Measurements from ENCODE around the gene PSMB4.
"Not testable (repeated sequence)": the region's sequence is repeated elsewhere in the genome, so short reads cannot be mapped to it uniquely, and the experiment has no call there.

Gene PSMB4

DNA sequence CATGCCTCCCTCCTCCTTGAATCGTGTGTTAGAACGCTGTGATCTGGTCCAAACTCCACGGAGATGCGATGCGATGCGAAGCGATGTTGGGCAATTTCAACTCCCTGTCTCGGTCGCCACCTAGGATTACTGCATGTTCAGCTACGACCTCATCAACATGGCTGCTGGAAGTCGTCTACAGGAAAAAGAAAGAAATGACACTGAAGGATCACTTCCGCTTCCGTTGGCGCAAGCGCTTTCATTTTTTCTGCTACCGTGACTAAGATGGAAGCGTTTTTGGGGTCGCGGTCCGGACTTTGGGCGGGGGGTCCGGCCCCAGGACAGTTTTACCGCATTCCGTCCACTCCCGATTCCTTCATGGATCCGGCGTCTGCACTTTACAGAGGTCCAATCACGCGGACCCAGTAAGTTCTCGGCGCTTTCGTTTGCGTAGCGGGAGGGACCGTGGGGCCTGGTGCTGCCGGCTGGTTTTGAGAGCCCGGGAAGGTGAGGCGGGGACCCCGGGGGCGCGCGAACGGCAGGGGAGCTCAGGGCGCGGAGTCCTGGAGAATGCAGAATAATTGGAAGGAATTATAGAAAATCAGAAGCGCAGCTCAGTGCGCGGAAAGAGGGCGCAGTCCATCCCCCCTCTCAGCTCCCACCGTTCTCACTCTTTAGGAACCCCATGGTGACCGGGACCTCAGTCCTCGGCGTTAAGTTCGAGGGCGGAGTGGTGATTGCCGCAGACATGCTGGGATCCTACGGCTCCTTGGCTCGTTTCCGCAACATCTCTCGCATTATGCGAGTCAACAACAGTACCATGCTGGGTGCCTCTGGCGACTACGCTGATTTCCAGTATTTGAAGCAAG, at the start of gene PSMB4:
PSMB4 (plus strand) TSS at position 250 of the 848 bp plus-strand sequence; CDS start at position 265, 15 bp downstream.
- peak; percentile 79 to 81 for DNase-seq (ENCODE audit: low read depth in 2 of 2)

DNA sequence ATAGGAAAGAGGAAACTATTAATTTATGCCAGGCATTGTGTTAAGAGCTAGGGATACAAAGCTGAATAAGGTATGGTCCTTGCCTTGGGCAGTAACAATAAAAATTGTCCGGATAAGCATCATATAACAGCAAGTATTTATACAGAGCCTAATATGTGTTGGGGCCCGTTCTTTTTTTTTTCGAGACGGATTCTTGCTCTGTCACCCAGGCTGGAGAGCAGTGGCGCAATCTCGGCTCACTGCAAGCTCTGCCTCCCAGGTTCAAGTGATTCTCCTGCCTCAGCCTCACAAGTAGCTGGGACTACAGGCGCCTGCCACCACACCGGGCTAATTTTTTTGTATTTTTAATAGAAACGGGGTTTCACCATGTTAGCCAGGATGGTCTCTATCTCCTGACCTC, 49.0 kb upstream of the PSMB4 start:
- DNase-seq (ENCODE audit: low read depth in 2 of 2), result not testable (repeated sequence)

DNA sequence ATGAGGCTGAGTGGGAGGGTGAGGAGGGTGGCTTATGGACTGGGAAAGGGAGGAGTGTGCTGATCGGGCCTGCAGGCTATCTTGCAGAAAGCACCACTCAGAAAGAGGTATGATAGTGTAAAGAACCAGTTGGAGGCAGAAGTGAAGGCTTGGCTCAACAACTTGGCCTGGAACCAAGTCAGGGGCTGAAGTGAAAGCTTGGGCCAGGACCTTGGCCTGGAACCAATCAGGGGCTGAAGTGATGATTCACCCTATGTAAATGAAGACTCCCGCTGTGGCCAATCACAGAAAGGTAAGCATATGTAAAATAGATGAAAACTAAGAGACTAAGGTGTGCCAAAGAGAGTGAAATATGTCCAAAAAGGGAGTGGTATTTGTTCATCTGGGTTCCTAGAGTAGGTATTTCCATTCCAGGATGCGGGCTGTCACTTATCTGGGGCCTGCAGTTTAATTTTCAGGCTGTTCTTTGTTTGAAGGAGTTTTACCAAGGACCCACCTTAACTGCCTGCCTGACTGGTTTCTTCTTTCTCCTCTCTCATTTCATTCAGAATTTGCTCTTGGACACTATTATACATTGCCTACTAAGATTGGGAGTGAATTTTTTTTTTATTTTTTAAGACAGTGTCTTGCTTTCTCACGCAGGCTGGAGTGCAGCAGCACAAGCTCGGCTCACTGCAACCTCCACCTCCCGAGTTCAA, 47.2 kb upstream of the PSMB4 start:
- DNase-seq (ENCODE audit: low read depth in 2 of 2), result no peak

DNA sequence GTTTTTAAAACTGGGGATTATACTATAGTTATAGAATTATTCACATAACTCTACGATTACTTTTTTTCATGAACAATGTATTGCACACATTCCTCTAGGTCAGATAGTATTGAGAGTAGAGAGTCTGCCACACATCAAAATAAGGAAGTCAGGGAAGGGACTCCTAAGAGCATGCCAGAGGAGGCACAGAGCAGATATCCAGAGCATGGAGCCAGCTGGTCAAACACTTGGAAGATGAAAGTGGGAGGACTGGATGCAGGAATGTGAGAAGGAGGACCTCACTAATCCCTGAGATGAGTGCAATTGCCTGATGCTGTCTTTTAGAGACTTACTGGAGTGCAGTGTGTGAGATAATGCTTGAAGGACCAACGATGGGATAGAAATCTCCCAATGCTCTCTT, 42.7 kb upstream of the PSMB4 start:
- DNase-seq (ENCODE audit: low read depth in 2 of 2), result no peak

DNA sequence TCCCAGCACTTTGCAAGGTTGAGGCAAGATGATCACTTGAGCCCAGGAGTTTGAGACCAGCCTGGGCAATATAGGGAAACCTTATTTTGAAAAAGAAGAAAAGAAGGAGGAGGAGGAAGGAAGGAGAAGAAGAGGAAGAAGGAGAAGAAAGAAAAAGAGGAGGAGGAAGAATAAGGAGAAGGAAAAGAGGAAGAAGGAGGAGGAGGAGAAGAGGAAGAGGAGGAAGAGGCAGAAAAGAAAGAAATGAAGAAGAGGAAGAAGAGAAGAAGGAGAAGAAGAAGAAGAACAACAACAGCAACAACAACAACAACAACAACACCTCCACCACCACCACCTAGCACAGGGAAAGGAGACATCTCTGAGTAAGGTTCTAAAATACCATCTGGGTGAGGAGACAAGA, 37.5 kb upstream of the PSMB4 start:
- no peak for DNase-seq (ENCODE audit: low read depth in 2 of 2)

DNA sequence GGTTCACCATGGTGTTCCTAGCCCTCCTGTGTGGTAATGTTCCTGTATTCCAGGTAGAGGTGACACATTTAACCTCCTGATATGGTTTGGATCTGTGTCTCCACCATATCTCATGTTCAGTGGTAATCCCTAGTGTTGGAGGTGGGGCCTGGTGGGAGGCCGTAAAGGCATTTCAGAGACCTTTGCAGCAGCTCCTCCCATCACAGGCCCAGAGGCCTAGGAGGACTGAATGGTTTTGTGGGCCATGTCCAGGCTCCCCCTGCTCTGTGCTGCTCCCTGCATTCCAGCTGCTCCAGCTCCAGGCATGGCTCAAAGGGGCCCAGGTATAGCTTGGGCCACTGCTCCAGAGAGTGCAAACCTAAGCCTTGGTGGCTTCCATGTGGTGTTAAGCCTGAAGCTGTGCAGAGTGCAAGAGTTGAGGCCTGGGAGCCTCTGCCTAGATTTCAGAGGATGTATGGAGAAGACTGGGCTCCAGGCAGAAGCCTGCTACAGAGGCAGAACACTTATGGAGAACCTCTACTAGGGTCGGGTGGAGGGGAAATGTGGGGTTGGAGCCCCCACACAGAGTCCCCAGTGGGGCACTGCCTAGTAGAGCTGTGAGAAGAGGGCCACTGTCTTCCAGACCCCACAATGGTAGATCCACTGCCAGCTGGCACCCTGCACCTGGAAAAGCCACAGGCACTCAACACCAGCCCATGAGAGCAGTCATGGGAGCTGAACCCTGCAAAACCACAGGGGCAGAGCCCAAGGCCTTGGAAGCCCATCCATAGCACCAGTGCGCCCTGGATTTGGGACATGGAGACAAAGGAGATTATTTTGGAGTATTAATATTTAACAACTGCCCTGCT, 36.8 kb upstream of the PSMB4 start:
- DNase-seq (ENCODE audit: low read depth in 2 of 2), result no peak

DNA sequence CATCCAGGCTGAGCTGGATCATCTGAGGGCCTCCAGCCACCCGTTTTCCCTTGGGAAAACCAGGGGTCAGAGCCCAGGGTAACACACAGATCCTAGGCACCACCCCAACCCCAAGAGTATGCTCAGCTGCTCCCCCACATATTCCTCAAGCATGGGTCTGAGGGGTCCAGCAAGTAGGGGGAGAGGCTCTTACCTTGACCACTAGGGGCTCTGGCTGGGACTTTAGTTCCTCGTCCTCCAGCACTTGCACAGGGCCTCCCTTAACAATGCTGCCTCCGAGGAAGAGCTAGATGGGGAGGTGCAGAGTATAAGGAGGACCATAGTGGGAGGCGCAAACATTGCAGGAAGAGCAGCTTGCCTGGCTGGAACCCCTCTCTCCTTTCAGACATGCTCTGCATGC, 34.4 kb upstream of the PSMB4 start:
- DNase-seq (ENCODE audit: low read depth in 2 of 2), result no peak

DNA sequence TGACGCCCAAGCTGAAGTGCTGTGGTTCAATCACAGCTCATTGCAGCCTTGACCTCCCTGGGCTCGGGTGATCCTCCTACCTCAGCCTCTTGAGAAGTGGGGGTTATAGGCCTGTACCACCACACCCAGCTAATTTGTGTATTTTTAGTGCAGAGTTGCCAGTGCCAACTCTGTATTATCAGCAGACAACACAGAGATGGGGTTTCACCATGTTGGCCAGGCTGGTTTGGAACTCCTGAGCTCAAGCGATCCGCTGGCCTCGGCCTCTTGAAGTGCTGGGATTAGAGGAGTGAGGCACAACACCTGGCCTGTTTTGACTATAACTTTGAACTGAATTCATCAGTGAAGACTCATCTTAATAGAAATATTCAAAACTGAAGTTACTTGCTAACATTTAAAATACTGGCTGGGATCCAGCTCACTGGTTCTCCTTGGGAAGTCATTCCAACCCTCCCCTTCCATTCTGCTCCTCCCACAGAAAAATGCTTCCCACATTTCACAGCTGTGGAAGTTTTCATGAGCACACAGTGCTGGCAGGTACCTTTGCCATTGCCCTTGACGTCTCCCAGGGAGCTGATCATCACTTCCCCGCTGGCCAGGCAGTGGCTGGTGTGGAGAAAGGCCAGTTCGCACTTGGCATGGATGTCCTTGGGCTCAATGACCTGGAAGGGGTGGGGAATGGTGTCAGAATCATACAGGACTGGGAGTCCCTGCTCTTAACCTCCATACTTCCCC, 31.5 kb upstream of the PSMB4 start:
- no peak for DNase-seq (ENCODE audit: low read depth in 2 of 2)

DNA sequence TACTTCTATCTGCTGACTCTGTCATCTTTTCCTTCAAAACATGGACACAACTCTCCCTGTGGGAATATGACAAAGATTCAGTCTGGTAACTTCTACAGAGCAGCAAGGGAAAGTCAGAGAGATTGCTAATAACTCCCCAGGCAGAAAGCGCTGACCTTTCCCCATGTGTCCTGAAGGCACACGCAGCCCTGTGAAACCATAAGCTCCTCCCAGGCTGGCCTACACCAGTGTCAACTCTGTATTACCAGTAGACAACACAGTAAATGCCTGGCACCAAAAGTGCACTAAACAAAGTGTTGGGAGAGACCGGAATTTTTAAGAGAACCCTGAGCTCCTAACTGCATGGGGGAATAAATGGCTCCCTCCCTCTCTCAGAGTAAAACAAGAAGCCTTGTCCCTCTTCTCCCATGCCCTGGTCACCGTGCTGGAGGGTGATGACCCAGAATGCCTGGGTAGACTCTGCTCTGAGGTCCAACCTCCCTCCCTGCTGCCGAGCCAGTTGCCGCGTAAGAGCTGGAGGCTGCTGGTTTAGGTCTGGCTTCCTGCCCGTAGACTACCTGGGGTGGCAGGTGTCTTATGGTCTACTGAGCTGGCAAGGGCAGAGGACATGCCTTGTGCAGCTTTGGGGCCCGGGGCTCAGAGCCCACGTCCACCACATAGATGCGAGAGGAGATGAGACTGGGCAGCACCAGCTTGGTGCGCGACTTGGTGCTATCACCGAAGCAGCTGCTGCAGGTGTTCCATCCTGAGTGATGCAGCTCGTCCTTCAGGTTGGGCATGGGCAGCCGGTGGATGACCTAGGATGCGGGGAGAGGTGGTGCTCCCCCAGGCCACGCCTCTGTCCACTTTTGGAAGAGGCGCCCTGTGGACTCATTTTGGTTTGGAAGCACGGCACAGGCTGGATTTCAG, 30.7 kb upstream of the PSMB4 start:
- no peak for DNase-seq (ENCODE audit: low read depth in 2 of 2)

DNA sequence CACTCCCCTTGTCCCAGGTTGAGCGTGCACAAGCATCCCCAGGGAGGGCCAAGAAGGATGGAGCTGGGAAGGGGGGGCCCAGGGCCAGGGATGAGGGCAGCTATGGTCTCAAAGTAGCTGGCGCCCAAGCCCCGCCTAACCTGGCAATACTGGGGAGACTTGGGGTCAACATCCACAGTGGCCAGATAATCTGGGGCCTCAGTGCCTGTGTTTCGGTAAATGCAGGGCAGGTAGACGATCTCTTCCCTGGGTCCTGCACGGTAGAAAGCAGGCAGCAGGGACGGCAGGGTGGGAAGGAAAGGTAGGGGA, 30.1 kb upstream of the PSMB4 start:
- DNase-seq (ENCODE audit: low read depth in 2 of 2), result no peak

DNA sequence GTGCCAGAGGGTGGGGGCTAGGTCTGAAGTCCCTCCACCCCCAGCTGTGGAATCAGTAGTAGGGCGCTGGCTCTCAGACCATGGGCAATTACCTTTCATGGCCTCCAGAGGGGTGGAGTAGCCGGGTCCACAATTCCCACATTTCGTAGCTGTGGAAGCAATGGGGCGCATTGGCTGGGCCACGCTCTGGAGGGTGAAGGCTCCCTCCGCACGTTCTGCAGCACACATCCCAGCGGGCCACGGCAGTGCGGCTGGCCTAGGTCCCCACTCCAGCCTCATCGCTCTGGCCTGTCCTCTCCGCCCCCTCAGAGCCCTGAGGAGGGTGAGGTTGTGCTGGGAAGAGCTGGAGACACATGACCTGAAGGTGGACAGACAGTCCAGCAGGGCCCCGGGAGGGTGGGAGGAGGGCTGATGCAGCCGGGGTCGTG, 29.7 kb upstream of the PSMB4 start:
- DNase-seq (ENCODE audit: low read depth in 2 of 2), result no peak

DNA sequence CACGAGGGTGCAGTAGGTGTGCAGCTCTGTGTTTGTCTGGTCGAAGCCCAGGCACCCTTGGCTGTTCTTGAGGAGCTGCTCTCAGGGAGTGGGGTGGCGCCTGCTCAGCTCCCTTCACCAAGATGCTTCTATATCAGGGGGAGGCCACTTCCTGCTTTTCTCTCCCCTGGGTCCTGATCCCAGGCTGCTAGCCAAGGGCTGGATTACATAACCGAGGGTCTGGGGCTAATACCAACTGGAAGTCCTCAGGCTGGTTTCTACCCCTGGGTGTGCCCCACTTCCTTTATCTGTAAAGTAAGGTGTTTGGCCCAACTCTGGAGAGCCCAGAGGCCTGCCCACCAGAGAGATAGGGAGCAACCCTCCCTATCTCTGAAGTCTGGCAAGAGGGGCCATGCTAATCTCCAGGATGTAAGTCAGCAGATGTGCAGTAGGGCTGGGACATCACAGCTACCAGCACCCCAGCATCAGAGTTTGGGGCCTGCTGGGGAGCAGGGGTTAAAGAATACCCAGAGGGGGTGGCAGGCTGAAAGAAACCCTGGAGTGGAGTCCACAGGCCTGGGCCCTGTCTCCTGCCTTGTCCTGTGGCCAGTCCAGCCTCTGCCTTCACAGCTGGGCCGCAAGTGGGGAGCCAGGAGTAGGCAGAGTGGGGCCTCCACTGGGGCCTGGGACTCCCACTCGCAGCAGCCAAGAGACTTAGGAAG, 29.0 kb upstream of the PSMB4 start:
- DNase-seq (ENCODE audit: low read depth in 2 of 2), result no peak

DNA sequence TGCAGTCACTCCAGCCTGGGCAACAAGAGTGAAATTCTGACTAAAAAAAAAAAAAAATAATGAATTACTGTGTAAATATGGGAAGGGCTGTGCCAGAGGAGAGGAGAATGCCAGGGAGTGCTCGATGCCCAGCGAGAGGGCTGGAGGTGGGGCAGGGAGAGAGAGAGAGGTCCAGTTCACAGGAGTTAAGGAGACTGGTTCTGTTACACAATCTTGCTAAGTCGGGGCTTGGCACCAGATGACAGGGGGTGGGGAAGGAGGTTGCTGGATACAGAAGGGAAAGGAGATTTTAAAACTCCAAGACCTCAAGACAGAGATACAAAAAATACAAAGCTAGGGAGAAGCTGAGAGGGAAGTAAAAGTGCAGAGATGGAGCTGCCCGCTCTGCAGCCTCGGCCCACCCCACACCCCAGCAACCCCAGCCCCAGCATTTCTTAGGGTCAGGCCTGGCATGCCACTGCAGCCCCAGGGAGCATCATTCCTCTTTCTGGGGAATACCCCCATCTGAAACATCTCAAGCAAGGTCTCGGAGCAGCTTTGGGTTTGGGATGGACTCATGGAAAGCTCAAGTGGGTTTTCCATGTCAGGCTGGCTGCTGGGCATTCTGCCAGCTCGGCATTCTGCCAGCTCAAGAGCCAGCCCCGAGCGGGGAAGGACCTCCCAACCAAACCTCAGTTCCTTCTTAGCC, 27.9 kb upstream of the PSMB4 start:
- DNase-seq (ENCODE audit: low read depth in 2 of 2), result no peak

DNA sequence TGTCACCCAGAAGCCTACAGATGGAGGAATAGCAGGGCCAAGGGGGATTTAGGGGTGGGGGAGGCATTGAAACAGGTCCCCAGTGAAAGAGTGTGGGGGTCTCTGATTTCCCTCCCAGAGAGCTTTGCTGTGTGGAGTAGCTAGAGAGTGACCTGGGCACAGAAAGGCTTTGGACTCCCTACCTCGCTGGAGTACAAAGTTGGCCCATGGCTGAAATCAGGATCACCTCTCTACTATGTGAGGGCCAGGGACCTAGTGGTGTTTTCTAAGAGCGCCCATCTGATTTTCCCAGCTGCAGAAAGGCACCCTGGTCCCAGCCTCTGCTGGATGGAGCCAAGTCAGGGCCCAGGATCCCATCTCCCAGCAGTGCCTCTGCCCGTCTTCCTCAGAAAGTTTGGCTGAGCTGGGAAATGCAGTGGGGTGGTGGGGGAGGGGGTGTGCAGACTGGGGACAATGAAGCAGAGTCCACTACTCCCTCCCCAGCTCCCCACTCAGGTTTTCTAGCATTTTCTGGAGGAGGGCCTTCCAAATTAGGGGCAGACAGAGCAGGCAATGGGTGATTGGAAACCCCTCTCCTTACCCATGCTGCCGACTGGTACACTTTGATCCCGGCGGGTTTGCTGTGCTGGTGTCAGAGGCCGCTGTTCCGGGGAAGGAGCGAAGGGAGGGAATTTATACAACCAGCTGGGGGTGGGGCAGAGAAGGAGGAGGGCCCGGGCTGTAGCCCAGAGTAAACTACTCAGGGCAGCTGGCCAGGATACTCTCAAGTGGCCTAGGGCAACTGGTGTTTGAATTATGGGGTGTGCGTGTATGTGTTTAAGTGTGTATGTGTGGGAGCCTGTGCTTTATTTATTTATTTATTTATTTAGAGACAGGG, 27.1 kb upstream of the PSMB4 start, which contains the start of gene SELENBP1:
SELENBP1 (minus strand) TSS at position 648 of the 877 bp plus-strand sequence; CDS start at position 584, 64 bp downstream.
- peak; percentile 10 to 25 for DNase-seq (ENCODE audit: low read depth in 2 of 2)

DNA sequence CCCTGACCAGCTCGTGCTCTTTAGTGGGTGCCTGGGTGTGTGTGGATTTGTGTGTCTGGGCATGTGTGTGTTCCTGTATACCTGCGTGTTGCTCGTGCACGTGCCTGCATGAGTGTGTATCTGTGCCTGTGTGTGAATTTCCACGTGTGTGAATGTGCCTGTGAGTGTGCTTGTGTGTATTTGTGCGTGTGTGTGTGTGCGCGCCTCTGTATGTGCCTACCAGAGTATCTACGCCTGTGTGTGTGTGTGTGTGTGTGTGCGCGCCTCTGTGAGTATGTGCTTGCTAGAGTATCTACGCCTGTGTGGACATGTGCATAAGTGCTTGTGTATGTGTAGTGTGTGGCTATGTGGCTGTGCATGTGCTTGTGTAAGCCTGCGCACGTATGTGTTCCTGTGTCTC, 26.2 kb upstream of the PSMB4 start:
- no peak for DNase-seq (ENCODE audit: low read depth in 2 of 2)

DNA sequence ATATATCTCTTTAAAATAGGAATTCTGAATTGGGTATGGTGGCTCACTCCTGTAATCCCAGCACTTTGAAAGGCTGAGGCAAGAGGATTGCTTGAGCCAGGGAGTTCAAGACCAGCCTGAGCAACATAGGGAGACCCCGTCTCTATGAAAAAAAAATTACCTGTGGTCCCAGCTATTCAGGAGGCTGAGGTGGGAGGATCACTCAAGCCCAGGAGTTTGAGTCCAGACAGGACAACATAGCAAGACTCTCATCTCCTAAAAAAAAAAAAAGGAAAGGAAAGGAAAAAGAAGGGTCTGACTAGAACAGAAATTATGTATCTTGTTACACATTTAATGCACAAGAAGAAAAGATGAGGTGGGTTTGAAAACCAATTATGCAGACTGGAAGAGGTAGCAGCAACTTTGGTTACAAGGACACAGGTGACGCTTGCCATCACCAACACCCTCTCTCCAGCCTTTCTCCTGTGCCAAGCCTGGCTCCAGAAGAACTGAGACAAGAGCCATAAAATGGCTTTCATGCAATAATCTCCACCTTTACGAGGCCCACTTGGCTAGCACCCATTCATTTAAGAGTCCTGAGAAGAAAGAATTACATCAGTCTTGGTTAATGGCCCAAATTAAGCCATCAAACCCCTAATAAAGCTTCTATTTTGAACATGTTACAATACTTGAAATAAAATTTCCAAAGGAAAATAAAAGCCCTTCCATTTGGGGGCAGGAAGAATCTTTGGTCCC, 22.1 kb upstream of the PSMB4 start:
- no peak for DNase-seq (ENCODE audit: low read depth in 2 of 2)

DNA sequence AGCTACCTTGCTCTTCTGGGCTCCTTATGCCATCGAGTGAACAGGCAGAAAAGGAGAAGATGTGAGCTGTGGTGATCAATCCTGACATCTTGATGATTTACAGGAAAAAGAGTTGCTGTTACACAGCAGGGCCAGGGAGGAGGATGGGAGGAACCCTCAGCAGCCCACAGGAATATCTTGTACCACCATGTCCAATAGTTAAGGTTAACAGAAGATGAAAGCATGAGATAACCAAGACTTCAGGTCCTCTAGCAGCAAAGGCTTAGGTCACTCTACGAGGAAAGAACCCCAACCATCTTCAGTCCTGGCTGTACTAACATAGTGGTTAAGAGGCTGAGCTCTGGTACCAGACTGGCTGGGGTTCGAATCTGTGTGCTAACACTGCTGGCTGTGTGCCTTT, 14.8 kb upstream of the PSMB4 start:
- DNase-seq (ENCODE audit: low read depth in 2 of 2), result no peak

DNA sequence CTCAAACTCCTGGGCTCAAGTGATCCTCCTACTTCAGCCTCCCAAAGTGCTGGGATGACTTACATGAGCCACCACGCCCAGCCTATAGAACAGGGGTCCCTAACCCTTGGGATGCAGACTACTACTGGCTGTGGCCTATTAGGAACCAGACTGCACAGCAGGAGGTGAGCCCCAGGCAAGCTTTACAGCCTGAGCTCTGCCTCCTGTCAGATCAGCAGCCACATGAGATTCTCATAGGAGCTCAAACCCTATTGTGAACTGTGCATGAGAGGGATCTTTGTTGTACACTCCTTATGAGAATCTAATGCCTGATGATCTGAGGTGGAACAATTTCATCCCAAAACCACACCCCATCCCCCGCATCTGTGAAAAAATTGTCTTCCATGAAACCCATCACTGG, 13.4 kb upstream of the PSMB4 start:
- DNase-seq (ENCODE audit: low read depth in 2 of 2), result no peak

All from fibroblast of skin of left biceps (primary cell).